Measurements from ENCODE around the gene ANXA9.

DNA sequence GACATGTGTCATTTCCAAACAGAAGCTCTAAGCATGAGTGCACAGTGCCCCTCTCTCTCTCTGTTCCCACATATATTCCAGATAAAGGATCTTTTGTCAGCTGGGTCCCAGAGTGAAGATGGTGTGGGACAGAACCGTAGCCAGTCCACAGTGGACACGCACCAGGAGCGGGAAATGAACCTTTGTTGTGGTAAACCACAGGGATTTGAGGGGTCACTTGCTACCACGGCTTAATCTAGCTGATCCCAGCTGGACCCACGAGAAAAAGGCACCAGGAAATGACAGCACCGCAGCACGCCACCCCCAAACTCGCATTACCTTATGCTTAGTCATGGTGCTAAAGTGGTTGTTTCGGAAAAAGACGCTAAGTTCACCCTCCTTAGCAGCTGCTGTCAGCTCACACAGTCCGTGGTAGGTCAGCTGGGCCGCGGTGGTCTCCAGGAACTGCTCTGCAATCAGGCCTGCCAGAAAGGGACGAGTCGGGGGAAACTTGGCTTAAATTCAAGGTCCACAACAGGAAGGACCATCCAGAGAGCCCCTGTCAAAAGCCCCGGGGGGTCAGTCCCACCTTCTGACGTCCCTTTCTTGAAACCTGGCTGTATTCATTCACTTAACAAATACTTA is 17.1 kb downstream of the ANXA9 start:
- no peak for TF ChIP-seq PPARA (CRISPR knock-in tag; IDR thresholded peaks at IDR 0.05; ENCODE audit: borderline replicate concordance)
- no peak for TF ChIP-seq ISL1 (CRISPR knock-in tag; IDR thresholded peaks at IDR 0.05)
- no peak for TF ChIP-seq ZNF565 (CRISPR knock-in tag; conservative IDR thresholded peaks at IDR 0.05; ENCODE audit: low read depth)
